Activated CD8-positive, alpha-beta memory T cell treated with anti-CD3 and anti-CD28 coated beads, Interleukin-2, amount 50 U/mL, for 4 hours (primary cell): ENCODE data around the gene SDCCAG8.
"Not testable (repeated sequence)": the region's sequence is repeated elsewhere in the genome, so short reads cannot be mapped to it uniquely, and the experiment has no call there.

Experiments used
- DNase-seq: peaks from one replicate; pipeline ENCODE4 v3.0.0-alpha.2; 2020

Gene SDCCAG8

DNA sequence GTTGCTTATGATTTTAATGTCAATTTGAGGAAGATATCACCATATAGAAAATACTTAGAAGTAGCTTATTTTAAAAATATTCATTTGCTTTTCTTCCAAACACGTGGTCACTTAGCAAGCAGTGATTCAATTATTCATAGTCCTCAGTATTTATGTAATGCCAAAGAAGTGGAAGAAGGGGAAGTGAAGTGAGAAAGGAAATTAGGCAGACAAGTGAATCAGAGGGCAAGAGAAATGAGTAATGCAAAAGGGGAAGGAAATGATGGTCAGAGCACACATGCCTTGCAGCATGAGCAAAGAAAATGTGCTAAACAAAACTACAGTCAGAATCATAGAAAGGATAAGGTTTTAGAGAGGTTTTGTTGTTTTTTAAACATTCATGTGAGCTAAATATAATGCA, 31.8 kb downstream of the SDCCAG8 start:
- DNase-seq = no peak

DNA sequence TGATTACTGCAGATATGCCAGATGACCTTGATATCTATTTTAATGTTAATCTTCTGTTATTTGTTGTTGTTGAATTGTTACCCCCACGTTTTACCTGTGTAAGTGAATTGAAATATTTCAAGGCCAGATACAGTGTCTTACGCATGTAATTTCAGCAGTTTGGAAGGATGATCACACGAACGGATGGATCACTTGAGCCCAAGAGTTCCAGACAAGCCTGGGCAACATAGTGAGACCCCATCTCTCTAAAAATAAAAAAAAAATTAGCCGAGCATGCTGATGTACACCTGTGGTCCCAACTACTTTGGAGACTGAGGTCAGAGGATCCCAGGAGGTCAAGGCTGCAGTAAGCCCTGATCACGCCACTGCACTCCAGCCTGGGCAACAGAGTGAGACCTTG, 32.2 kb downstream of the SDCCAG8 start:
- DNase-seq = no peak

DNA sequence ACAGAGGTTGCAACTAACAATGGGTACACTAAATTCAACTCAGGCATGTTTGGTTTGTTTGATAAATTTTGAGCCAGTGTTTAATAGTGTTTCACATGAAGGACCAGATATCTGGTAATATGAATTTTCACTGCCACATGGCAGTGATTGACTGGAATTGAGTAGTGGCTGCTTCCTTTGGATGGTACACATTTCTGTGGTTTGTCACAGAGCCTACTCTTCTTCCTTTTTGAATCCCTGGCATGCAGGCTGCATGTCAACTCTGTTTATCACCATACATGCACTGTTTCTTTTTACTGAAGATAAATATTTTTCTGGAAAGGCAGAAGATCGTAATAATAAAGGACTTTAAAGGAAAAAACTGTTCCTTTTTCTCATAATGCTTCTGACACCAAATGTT, 35.5 kb downstream of the SDCCAG8 start:
- no peak for DNase-seq

DNA sequence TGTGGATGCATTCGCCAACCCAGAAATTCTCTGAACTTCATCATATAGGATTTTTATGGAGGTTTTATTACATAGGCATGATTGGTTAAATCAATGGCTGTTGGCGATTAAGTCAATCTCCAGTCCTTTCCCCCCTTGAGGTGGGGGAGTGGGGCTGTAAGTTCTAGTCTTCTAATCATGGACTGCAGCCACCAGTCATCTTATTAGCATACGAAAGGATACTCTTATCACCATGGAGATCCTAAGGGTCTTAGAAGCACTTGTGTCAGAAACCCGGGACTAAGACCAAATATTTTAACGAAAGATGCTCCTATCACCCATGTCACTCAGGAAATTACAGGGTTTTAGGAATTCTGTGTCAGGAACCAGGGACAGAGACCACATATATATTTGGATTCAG, 36.3 kb downstream of the SDCCAG8 start:
- DNase-seq = no peak

DNA sequence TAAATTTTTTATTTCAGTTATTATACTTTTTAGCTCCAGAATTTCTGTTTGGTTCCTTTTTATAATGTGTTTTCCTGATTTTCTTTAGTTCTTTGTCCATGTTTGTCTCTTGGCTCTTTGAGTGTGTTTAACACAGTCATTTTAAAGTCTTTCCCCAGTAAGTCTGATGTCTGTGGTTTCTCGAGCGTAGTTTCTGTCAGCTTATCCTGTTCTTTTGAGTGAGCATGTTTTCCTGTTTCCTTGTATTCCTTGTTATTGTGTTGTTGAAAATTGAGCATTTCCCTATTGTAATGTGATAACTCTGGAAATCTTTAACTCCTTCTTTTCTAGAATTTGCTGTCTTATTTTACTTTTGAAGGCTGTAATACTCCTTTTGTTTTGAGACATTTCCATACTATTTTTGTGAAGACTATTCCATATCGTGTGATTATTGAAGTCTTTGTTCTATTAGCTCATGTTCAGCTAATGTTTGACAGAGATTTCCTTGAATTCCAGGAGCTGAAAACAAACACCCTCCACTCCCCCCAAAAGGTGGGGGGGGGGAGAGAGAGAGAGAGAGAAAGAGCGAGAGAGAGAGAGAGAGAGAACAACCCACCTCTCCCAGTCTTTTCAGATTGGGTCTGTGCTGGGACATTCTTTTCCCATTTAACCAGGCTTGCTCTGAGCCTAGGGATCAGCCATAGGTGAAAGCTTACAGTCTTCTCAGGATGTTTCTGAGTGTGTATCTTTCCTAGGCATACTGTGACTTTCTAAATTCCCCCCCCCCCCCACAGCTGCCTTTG, 38.3 kb downstream of the SDCCAG8 start:
- DNase-seq = no peak

DNA sequence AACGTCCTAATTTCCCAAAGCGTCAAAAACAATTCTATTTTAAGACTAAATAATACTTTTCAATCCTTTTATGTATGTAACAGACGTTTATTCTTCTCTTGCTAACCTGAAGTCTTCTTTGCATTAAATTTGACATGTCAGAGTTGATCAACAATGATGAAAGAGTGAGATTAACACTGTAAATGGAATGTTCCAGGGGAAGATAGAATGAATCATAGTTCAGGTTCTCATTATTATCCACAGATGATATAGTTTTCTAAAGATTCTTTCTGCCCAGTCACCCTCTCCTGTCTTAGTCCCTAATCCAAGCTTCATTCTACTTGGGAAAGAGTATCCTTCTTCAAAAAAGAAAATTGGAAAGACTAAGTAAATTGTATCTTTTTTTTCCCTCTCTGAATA, 38.9 kb downstream of the SDCCAG8 start:
- DNase-seq = no peak

DNA sequence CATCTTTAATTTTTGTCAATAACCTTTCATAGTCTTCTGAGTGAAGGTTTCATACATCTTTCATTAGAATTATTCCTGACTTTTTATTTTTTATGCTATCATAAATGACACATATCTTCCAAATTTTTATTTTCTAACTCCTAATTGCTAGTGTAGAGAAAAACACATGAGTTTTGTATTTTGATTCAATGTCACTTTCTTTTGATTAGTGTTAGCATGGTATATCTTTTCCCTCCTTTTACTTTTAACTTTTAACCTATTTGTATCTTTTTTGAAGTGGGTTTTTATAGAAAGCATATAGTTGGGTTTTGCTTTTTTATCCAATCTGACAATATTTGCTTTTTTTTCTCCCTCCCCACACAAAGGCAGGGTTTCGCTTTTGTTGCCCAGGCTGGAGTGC, 43.2 kb downstream of the SDCCAG8 start:
- no peak for DNase-seq

DNA sequence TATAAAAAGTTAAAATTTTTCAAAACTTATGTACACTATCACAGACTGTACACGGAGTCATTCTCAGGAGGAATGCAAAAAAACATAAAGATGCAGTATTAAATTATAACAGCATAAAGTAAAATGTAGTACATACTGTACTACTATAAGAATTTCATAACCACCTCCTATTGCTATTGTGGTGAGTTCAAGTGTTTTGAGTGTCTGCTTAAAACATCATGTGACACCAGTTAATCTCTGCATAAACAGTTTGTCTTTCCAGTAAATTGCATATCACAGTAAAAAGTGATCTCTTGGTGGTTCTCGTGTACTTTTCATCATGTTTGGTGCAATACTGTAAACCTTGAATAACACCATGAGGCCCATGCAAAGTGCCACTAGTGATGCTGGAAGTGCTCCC, 45.2 kb downstream of the SDCCAG8 start:
- DNase-seq = no peak

DNA sequence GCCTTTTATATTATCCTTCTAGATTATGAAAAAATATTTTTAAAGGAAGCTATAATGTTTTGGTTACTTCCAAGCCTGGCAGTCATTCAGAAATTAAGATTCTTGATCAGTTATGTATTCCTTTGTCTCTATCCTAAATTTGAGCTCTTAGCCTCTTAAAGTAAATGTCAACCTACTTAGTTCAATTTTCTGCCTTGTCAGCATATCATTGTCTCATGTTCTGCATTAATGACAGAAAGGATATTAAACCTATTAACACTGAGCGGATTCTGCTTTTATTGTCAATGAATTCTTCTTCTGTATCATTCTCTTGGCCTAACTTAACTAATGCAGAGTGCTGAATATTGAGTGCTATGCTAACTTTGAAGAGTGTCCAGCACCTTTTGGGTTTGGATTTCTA, 56.0 kb downstream of the SDCCAG8 start:
- DNase-seq = no peak

DNA sequence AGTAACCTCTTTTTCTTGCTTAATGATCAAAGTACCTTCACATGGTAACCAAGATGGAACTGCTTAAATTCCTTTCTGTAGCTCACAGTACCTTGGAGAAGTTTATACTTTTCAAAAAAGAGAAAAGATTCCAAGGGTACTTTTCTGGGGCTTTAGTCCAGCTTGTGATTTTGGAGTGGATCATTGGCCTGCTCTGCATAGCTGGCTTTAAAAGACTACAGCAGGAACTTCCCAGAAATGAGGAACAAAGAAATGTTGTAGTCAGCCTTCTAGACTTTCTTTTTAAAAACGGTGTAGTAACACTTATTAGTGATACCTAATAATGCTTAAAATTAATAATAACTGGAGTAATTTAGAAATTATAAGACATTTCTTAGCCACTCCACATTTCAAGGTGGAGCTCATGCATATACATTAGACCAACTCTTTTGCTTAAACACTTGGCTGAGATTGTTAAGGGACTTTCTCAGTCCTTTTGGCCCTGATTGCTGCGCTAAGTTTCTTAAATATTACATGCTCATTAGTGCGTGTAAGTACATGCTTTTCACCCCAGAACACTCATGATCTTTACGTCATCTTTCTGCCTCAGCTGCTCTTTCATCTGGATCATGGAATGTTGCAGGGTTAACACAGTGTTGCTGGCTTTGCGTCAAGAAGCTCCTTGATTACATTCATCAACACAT, 57.3 kb downstream of the SDCCAG8 start:
- no peak for DNase-seq

DNA sequence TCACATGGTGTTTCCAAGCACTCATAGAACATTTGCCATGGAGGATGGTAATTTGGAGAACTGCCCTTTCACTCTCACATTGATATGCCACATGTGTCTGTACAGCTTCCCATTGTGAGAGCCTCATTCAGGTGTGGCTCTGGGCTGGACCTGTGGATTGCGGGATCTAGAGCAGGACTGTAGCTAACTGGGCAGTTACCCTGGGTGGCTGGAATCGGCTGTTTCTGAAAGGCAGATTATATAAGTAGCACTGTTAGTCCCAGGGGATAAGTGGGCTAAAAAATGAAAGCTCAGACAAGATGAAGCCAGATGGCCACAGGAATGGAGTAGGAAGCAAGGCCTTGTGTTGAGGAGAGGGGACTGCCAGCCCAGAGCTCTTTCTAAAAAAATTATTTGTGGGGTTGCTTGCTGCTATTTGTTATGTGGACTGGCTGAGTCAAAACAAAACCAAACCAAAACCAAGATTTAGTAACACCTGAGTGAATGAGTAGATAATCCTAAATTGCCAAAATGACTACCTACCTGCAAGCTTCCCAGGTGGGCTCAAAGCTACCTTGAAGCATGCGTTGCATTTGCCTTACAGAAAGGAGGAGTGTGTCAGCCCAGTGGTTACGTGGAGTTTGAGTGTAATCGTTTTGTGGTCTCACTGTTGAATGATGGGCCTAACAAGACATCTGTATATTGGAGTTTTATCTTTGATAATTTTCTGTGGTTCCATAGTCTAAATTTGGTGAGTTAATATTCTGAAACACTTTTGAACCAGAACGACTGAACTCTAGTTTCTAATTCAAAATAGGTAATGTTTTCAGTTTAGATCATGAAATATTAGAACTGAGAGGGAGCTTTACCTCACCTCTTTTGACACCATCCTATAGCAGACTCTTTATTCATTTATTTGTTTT, 58.0 kb downstream of the SDCCAG8 start:
- DNase-seq = no peak

DNA sequence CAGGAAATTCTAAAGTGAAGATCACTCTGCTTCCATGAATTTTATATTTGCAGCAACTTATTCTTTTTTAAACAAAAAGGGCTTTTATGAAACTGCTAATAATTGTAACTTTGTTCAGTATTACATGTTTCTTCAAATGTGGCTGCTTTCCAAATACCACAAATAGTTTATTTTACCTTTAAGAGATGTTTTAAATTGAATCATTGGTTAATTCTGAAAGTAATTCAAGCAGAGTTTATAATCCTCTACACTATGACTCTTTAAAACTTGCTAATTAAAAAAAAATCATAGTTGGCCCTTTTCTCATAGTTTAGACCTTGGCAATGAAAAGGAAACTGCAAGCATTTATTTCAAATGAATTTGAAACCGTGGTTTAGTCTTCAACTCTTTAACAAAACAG, 59.6 kb downstream of the SDCCAG8 start:
- DNase-seq = no peak

DNA sequence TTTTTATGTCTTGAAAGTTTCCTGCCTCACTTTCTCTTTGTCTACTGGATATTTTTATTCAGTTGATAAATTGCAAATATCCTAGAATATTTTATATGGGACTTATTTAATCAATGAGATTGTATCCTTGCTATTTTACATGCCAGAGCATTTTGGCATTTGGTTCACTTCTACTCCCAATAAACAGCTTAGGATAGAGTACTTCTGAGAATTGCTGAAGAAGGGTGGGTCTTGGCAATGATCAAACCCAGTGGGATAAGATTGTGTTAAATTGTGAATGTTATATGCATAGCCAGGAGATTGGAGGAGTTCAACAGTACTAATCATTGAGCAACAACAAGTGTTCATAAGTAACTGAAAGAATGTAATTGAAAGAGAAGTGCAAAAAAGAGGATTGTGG, 60.1 kb downstream of the SDCCAG8 start:
- DNase-seq = no peak

DNA sequence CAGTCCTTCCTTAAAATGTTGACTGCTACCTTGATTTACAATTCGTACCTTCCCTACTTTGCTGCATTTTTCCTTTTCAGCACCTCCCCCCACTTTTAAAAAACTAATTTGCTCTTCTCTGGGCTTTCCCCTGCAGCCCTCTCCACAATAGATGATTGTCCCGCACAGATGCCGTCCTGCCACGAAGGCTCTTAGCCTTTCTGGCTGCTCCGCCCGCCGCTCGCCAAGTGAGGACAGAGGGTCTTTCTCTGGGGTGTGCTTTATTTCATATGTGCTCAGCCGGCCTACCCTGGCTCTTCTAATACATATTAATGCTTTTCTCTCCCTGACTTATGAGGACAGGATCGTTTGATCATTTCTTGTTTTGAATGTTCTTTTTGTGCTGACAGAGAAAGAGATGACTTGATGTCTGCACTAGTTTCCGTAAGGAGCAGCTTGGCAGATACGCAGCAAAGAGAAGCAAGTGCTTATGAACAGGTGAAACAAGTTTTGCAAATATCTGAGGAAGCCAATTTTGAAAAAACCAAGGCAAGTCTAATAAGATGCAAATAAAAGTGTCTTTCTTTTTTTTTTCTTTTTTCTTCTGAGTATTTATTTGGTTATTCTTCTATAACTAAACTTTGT, 60.6 kb downstream of the SDCCAG8 start:
- no peak for DNase-seq

DNA sequence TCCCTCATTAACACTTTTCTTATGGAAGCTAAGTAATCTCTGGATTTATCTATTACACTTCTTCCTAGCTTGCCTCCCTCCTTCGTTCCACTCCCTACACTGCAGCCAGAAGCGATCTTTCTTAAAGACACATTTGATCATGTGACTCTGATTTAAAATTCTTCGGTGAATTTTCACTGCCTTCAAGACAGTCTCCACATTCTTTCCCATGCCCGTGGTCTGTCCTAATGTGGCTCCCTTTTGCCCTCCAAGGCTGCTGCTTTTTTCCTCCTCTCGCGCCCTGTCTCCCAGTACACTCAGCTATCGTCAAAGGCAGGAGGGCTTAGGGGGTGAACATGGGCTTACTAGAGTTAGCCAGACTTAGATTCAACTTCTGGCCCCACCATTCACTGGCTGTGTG, 64.4 kb downstream of the SDCCAG8 start:
- no peak for DNase-seq

DNA sequence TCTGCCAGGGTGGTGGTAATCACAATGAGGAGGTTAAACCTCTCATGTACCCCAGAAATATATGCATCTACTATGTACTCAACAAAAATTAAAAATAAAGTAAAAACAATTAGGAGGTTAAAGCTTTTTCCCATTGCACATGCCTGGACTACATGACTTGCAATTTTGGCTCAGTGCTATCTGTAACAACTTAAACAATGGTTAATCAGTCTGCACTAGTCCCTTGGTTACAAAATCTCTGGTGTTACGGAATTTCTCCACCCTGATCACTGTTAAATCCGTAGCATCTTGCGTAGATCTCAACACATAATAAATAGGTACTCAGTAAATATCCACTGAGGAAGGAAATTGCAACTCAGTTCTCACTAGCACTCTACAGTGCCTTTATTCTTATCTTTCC, 66.5 kb downstream of the SDCCAG8 start:
- no peak for DNase-seq

DNA sequence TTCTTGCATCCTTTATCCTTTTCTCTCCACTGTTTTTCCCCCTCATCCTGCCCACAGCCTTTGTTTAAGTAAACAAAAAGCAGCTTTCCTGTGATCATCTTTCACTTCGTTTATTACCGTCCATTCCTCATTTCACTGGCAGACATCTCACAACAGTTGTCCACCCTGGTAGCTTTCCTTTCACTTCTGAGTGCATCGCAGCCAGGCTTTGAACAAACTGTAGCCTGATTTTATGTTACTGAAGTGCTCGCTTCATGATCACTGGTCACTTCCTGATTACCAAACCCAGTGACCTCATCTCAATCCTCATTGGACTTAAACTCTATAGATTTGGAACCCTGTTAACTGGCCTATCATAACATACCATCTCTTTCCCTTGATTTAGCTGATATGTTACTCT, 67.7 kb downstream of the SDCCAG8 start:
- DNase-seq = no peak

DNA sequence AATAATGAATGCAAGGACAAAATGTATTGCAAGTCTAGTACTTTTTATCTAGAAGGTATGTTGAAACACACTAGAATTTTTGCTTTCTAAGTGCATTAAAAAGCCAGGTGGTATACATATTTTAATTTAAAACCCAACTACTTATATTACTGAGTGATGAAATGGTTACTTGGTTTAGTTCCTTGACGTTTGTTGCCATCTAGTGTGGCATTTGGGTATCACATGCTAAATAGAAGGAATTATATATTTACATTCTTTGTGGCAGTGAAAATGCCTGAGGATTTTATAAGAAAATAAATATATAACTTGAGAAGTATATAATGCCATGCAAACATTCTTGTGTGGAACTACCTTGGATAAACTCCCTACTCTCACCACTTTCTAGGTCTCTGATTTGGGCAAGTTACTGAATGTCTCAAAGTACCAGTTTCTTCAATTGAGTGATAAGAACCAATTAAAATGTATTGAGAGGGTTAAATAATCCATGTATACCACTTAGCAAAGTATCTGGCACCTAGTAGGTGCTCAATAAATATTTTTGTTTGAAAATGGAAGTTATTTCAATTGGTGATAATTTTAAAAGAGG, 69.6 kb downstream of the SDCCAG8 start:
- DNase-seq = no peak

DNA sequence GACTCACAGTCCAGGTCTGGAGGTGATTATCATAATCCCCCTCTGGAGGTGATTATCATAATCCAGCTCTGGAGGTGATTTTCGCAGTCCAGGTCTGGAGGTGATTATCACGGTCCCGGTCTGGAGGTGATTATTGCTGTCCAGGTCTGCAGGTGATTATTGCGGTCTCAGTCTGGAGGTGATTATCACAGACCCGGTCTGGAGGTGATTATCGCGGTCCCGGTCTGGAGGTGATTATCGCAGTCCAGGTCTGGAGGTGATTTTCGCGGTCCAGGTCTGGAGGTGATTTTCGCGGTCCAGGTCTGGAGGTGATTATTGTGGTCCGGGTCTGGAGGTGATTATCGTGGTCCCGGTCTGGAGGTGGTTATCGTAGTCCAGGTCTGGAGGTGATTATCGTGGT, 76.6 kb downstream of the SDCCAG8 start:
- no peak for DNase-seq

DNA sequence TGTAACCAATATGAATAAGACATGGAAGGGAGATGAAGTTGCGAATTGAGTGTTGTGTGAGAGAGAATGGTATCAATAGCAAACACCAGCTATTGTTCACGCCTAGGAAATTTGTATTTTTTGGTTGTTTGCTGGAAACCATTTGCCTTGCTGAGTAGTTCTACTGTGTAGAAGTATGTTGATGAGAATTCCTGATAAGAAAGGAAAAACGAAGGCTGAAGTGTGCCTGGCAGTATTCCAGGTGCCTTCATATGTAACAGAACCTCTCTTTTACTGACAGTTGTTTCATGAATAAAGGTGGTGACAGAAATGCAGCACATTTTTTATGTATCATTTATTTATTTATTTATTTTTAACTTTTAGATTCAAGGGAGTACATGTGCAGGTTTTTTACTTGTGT, 79.5 kb downstream of the SDCCAG8 start:
- no peak for DNase-seq

DNA sequence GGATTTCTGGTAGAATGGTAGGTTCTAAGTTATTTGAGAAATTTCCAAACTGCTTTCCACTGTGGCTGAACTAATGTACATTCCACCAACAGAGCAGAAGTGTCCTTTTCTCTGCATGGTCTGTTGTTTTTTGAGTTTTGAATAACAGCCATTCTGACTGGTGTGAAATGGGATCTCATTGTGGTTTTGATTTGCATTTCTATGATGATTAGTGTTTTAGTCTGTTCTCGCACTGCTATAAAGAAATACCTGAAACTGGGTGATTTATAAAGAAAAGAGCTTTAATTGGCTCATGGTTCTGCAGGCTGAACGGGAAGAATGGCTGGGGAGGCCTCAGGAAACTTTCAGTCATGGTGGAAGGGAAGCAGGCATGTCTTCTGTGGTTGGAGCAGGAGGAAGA, 80.3 kb downstream of the SDCCAG8 start:
- DNase-seq = no peak

DNA sequence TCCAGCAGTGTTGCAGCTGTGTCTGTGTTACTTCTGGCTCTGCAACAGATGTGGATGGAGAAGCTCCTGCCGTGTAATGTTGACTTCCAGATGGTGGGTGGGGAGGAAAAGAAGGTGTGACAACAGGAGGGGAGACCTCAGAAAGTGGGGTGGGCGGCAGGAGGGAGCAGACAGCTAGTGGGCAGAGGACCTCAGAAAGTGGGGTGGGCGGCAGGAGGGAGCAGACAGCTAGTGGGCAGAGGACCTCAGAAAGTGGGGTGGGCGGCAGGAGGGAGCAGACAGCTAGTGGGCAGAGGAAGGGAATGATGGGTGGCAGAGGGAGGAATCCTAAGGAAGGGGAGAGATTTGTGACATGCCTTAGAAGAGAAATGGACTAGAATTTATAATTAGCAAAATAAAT, 83.0 kb downstream of the SDCCAG8 start:
- DNase-seq = not testable (repeated sequence)

DNA sequence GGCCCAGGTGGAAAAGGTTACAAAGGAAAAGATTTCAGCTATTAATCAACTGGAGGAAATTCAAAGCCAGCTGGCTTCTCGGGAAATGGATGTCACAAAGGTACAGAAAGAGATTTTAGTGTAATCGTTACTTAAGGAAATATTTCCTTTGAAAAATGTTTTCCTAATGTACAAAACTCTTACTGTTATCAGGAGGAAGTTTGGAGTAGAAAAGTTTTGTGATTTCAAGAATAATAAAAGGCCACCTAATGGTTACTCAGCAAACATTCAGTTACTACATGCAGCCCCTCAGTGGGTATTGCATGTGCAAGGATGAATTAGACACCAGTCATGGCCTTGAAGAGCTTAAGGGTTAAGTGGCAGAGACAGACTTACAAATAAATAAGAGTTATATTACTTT, 85.2 kb downstream of the SDCCAG8 start:
- DNase-seq = no peak
